ENCODE results near the gene ATOX1. TPM values are rescaled to one million over a fixed set of nuclear protein-coding genes. Genes with fewer than 3 reads are reported as not detected.

Gene ATOX1
- total and polyA plus RNA-seq, 2 of the 13 experiments (the other 11 are each of a cell fraction or from before 2014, with no cell fraction given) = 62.4 to 124 TPM

- TF ChIP-seq ZXDC (CRISPR knock-in tag; IDR thresholded peaks at IDR 0.05) = peak; percentile 100
- TF ChIP-seq FOXA3 (CRISPR knock-in tag; IDR thresholded peaks at IDR 0.05) = peak; percentile 17; the same call in 1 of the 2 replicates
- TF ChIP-seq ZNF136 (CRISPR knock-in tag; IDR thresholded peaks at IDR 0.05; ENCODE audit: low read depth) = no peak
- peak; percentile 3 for TF ChIP-seq TBX2 (CRISPR knock-in tag; IDR thresholded peaks at IDR 0.05; ENCODE audit: borderline replicate concordance)
- peak; percentile 6; the same call in 1 of the 2 replicates for TF ChIP-seq TARDBP (CRISPR knock-in tag; IDR thresholded peaks at IDR 0.05)
- TF ChIP-seq HHEX (CRISPR knock-in tag; IDR thresholded peaks at IDR 0.05) = peak; percentile 1; the same call in 1 of the 2 replicates
- TF ChIP-seq RARA (CRISPR knock-in tag; IDR thresholded peaks at IDR 0.05) = peak; percentile 4; the same call in 1 of the 2 replicates
- 0 out of 2 replicates have a peak, but pooled peaks have one; percentile 48 for TF ChIP-seq THRA (CRISPR knock-in tag; IDR thresholded peaks at IDR 0.05; ENCODE audit: borderline replicate concordance)
- no peak for TF ChIP-seq DMTF1 (CRISPR knock-in tag; IDR thresholded peaks at IDR 0.05)
- TF ChIP-seq RAD21 (CRISPR knock-in tag; IDR thresholded peaks at IDR 0.05) = peak; percentile 67
- TF ChIP-seq ZSCAN9 (CRISPR knock-in tag; IDR thresholded peaks at IDR 0.05; ENCODE audit: borderline replicate concordance) = peak; percentile 71; the same call in 1 of the 2 replicates
- TF ChIP-seq NFYB (CRISPR knock-in tag; IDR thresholded peaks at IDR 0.05) = peak; percentile 99
- TF ChIP-seq ZMYM4 (CRISPR knock-in tag; IDR thresholded peaks at IDR 0.05) = peak; percentile 95
- TF ChIP-seq ZFP91 (CRISPR knock-in tag; IDR thresholded peaks at IDR 0.05; ENCODE audit: borderline replicate concordance) = peak; percentile 55; the same call in 1 of the 2 replicates
- no peak for TF ChIP-seq GTF3A (CRISPR knock-in tag; conservative IDR thresholded peaks at IDR 0.05)
- 0 out of 2 replicates have a peak, but pooled peaks have one; percentile 57 for TF ChIP-seq TP53 (CRISPR knock-in tag; conservative IDR thresholded peaks at IDR 0.05)
- TF ChIP-seq ZNF383 (CRISPR knock-in tag; IDR thresholded peaks at IDR 0.05; ENCODE audit: borderline replicate concordance) = no peak
- TF ChIP-seq GRHL1 (CRISPR knock-in tag; conservative IDR thresholded peaks at IDR 0.05) = no peak
Observed at GRCh38 chr5:151771259-151772028, 13.0 kb upstream of the ATOX1 start, which contains the start of gene G3BP1 (continued).

Measured in HepG2 (cell line).